8988T (cell line): ENCODE data around the gene PRPSAP1.

Experiments
- DNase-seq: peaks from one replicate; pipeline ENCODE4 v3.0.0; 2011

The PRPSAP1 gene

GRCh38 chr17:76353599-76354316 lies at the start of gene PRPSAP1:
PRPSAP1 (minus strand) TSS chr17:76353916; CDS start chr17:76353703, 213 bp downstream.
- DNase-seq, result peak; percentile 60

GRCh38 chr17:76402711-76403110 lies 49.0 kb upstream of the PRPSAP1 start:
- no peak for DNase-seq

- no peak for DNase-seq
These were observed 45.8 kb upstream of the PRPSAP1 start for GRCh38 chr17:76399175-76400172.

GRCh38 chr17:76398523-76399174 lies 44.9 kb upstream of the PRPSAP1 start:
- no peak for DNase-seq

- peak; percentile 61 for DNase-seq
These were observed 44.2 kb upstream of the PRPSAP1 start for GRCh38 chr17:76397687-76398522.

GRCh38 chr17:76397184-76397583 lies 43.5 kb upstream of the PRPSAP1 start:
- DNase-seq, result no peak

- no peak for DNase-seq
These were observed 42.3 kb upstream of the PRPSAP1 start for GRCh38 chr17:76395980-76396379.

- DNase-seq, result no peak
These were observed 40.5 kb upstream of the PRPSAP1 start for GRCh38 chr17:76394166-76394565.

- DNase-seq, result no peak
These were observed 37.5 kb upstream of the PRPSAP1 start for GRCh38 chr17:76391200-76391715.

GRCh38 chr17:76390003-76390421 lies 36.3 kb upstream of the PRPSAP1 start:
- DNase-seq, result no peak

- DNase-seq, result no peak
These were observed 35.5 kb upstream of the PRPSAP1 start for GRCh38 chr17:76388966-76389888.

GRCh38 chr17:76386966-76387765 lies 33.5 kb upstream of the PRPSAP1 start:
- no peak for DNase-seq

- DNase-seq, result peak; percentile 87
These were observed 32.4 kb upstream of the PRPSAP1 start for GRCh38 chr17:76385892-76386786.

GRCh38 chr17:76384987-76385891 lies 31.5 kb upstream of the PRPSAP1 start:
- no peak for DNase-seq

GRCh38 chr17:76384222-76384986 lies 30.7 kb upstream of the PRPSAP1 start, which contains the start of gene SPHK1:
SPHK1 (plus strand) TSS chr17:76384609; CDS start chr17:76385645, 1,036 bp downstream.
- DNase-seq, result peak; percentile 88

GRCh38 chr17:76383546-76384221 lies 30.0 kb upstream of the PRPSAP1 start:
- DNase-seq, result peak; percentile 57
